ENCODE results near the gene SSH3. TPM values are rescaled to one million over a fixed set of nuclear protein-coding genes. Genes with fewer than 3 reads are reported as not detected.
"Not testable (repeated sequence)": the region's sequence is repeated elsewhere in the genome, so short reads cannot be mapped to it uniquely, and the experiment has no call there.

SSH3 gene
- 10 to 100 TPM; 38.6 to 55.6 TPM for polyA plus RNA-seq

- Histone ChIP-seq H3K4me1 (ENCODE audit: control insufficient read depth in 2 of 2, insufficient read depth in 2 of 2, low read length in 1 of 2) (peaks cover 9 to 26% of the 10 kb centered on the region in 2 donors), H3K36me3 (ENCODE audit: control insufficient read depth in 2 of 2, insufficient read depth in 2 of 2, low read length in 1 of 2) (peaks cover 21 to 48% of the 10 kb centered on the region in 2 donors)
These were observed at the start of gene SSH3 for GRCh38 chr11:67303132-67303834. Gene SSH3, plus strand, starts transcription at chr11:67303530. Its CDS starts 96 bp downstream, at chr11:67303626.

DNA sequence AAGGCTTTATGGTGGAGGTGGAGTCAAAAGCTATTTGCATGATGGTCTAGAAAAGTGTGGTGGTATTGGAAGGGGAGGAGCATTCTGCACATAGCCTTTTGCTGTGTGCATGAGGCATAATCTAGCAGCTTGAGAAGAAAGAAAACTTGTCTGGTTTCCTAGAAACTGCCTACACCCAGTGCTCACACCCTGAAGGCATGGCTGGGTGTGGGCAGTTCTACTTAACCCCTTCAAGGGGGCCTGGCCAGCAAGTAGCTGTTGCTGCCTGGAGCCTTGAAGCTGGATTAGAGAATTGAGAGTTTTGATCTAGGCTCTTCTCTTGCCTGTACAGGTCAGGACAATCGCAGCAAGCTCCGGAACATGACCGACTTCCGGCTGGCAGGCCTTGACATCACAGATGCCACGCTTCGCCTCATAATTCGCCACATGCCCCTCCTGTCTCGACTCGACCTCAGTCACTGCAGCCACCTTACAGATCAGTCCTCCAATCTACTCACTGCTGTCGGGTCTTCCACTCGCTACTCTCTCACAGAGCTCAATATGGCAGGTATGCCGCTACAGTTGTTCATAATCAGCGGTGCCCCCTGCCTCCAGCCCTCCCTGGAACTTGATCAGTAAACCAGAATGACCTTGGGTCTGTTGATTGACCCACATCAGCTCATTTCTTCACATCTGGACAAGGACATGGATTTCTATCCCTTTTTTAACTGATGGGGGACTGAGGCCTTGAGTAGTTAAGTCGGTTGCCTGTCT, 49.3 kb upstream of the SSH3 start:
- Histone ChIP-seq H3K9me3 (ENCODE audit: control insufficient read depth in 2 of 2, insufficient read depth in 1 of 2, low read depth in 1 of 2, low read length in 1 of 2) (no peaks in the 10 kb centered on the region), H3K36me3 (ENCODE audit: control insufficient read depth in 2 of 2, insufficient read depth in 2 of 2, low read length in 1 of 2) (peaks cover 41 to 44% of the 10 kb centered on the region in 2 donors), H3K27ac (ENCODE audit: low read depth in 2 of 2, low read length in 1 of 2) (peak overlapping the region; percentile 93 to 96), H3K27me3 (ENCODE audit: control insufficient read depth in 1 of 2, insufficient read depth in 2 of 2, low read length in 2 of 2) (no peaks in the 10 kb centered on the region), H3K4me3 (ENCODE audit: low read depth in 1 of 2, low read length in 2 of 2) (no peak overlapping the region), H3K4me1 (ENCODE audit: control insufficient read depth in 2 of 2, insufficient read depth in 2 of 2, low read length in 1 of 2) (peaks cover 2 to 21% of the 10 kb centered on the region in 2 donors)
- WGBS, 2 donors: 60 to 72% methylated on average over 14 of the region's 14 CpGs

More at GRCh38 chr11:67303132-67303834, at the start of gene SSH3:
- no peaks in the 10 kb centered on the region for H3K27me3 ChIP-seq (ENCODE audit: control insufficient read depth in 1 of 2, insufficient read depth in 2 of 2, low read length in 2 of 2)
- peak within 1 kb of the TSS; percentile 67 to 97 for H3K4me3 ChIP-seq (ENCODE audit: low read depth in 1 of 2, low read length in 2 of 2)
- peak within 1 kb of the TSS; percentile 81 to 89 for H3K27ac ChIP-seq (ENCODE audit: low read depth in 2 of 2, low read length in 1 of 2)
- 1% methylated on average over 58 to 65 of the region's 65 CpGs for WGBS, 2 donors
- H3K9me3 ChIP-seq (ENCODE audit: control insufficient read depth in 2 of 2, insufficient read depth in 1 of 2, low read depth in 1 of 2, low read length in 1 of 2): no peaks in the 10 kb centered on the region

DNA sequence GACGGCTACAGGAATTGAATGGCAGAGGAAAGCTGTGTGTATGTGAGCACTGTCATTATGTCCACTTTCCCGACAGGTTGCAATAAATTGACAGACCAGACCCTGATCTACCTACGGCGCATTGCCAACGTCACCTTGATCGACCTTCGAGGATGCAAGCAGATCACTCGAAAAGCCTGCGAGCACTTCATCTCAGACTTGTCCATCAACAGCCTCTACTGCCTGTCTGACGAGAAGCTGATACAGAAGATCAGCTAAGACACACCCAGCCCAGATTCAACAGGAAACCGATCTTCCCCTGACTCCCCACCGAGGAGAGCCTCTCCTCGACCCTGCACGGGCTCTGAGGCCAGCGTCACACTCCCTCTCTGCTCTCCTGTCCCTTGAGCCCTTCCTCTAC, 48.5 kb upstream of the SSH3 start:
- no peaks in the 10 kb centered on the region for H3K9me3 ChIP-seq (ENCODE audit: control insufficient read depth in 2 of 2, insufficient read depth in 1 of 2, low read depth in 1 of 2, low read length in 1 of 2)
- WGBS, 2 donors: 68 to 79% methylated on average over 15 of the region's 15 CpGs
- no peak overlapping the region for H3K4me3 ChIP-seq (ENCODE audit: low read depth in 1 of 2, low read length in 2 of 2)
- H3K4me1 ChIP-seq (ENCODE audit: control insufficient read depth in 2 of 2, insufficient read depth in 2 of 2, low read length in 1 of 2): peaks cover 2 to 21% of the 10 kb centered on the region in 2 donors
- peaks cover 39 to 42% of the 10 kb centered on the region in 2 donors for H3K36me3 ChIP-seq (ENCODE audit: control insufficient read depth in 2 of 2, insufficient read depth in 2 of 2, low read length in 1 of 2)
- peak overlapping the region; percentile 78 to 96 for H3K27ac ChIP-seq (ENCODE audit: low read depth in 2 of 2, low read length in 1 of 2)
- no peaks in the 10 kb centered on the region for H3K27me3 ChIP-seq (ENCODE audit: control insufficient read depth in 1 of 2, insufficient read depth in 2 of 2, low read length in 2 of 2)

DNA sequence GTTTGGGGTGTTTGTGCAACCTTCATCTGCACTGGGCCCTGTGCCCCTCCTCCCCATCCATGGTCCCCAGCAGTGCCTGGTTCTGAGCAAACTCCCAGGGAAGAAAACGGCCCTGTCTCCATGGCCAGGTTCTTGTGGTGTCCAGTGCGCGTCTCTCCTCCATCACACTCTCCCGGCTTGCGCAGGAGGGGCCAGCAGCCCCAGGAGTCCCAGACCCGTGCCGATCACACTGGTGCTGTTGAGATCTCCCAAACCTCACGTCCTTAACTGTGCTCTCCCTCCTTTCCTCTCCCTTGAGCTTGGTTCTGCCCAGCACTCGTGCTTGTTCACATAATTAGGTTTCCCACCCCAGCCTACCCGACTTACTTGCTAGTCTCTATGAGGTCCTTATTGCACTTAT, 48.0 kb upstream of the SSH3 start:
- WGBS, 2 donors: 79 to 87% methylated on average over 10 of the region's 10 CpGs

DNA sequence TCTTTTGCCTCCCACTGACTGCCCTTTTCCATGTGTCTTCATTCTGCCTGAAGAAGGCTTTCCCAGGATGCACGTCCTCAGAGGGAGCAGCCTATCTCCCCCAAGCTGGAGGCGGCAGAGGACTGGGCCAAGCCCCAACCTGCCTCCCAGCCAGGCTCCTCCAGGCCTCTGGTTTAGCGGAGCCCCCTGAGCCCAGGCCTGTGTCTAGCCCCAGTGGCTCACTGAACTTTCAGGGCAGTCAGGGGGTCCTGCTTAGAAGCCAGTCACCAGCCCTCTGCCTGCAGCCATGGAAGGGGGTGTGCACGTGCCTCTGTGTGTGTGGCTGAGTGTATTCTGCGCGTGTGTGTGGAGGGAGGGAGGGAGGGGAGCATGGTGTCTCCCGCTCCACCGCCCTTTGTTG, 47.5 kb upstream of the SSH3 start:
- H3K9me3 ChIP-seq (ENCODE audit: control insufficient read depth in 2 of 2, insufficient read depth in 1 of 2, low read depth in 1 of 2, low read length in 1 of 2): no peaks in the 10 kb centered on the region
- 72 to 80% methylated on average over 8 of the region's 8 CpGs for WGBS, 2 donors
- peaks cover 2 to 21% of the 10 kb centered on the region in 2 donors for H3K4me1 ChIP-seq (ENCODE audit: control insufficient read depth in 2 of 2, insufficient read depth in 2 of 2, low read length in 1 of 2)
- peaks cover 28 to 31% of the 10 kb centered on the region in 2 donors for H3K36me3 ChIP-seq (ENCODE audit: control insufficient read depth in 2 of 2, insufficient read depth in 2 of 2, low read length in 1 of 2)
- H3K27ac ChIP-seq (ENCODE audit: low read depth in 2 of 2, low read length in 1 of 2): peak overlapping the region in 1 of 2 donors; percentile 5
- H3K4me3 ChIP-seq (ENCODE audit: low read depth in 1 of 2, low read length in 2 of 2): no peak overlapping the region
- H3K27me3 ChIP-seq (ENCODE audit: control insufficient read depth in 1 of 2, insufficient read depth in 2 of 2, low read length in 2 of 2): no peaks in the 10 kb centered on the region

More for the DNA sequence above, 48.0 kb upstream of the SSH3 start:
- H3K9me3 ChIP-seq (ENCODE audit: control insufficient read depth in 2 of 2, insufficient read depth in 1 of 2, low read depth in 1 of 2, low read length in 1 of 2): no peaks in the 10 kb centered on the region
- H3K36me3 ChIP-seq (ENCODE audit: control insufficient read depth in 2 of 2, insufficient read depth in 2 of 2, low read length in 1 of 2): peaks cover 33 to 36% of the 10 kb centered on the region in 2 donors
- peaks cover 2 to 21% of the 10 kb centered on the region in 2 donors for H3K4me1 ChIP-seq (ENCODE audit: control insufficient read depth in 2 of 2, insufficient read depth in 2 of 2, low read length in 1 of 2)
- no peak overlapping the region for H3K4me3 ChIP-seq (ENCODE audit: low read depth in 1 of 2, low read length in 2 of 2)
- no peaks in the 10 kb centered on the region for H3K27me3 ChIP-seq (ENCODE audit: control insufficient read depth in 1 of 2, insufficient read depth in 2 of 2, low read length in 2 of 2)
- H3K27ac ChIP-seq (ENCODE audit: low read depth in 2 of 2, low read length in 1 of 2): peak overlapping the region in 1 of 2 donors; percentile 96

DNA sequence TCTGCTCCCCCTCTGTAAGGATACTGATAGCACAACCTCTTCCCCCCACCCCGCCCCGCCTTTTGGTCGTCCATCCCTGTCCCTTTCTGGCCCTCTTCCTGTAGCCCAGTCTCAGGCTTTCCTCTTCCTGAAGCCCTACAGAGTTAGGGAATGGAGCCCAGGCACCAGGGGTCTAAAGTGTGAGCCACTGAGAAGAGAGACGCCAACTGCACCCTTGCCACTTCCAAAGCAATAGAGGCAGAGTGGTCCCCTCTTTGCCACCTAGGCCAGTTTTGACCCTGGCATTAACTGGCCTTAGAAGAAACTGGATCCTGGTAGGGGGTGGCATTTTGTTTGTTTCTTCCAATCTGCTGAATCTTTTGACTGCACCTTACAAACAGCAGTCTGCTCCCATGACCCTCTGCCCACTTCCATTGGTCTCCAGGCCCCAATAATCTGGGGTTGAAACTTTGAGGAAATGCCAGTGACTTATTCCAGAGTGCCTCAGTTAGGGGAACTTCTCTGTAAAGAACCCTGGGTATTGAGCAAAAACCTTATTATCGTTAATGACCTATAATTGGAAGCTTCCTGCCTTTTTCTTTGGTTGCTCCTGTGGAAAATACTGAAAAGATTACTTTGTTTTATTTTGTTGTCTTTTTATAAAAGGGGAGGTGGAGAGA, 46.7 kb upstream of the SSH3 start:
- no peaks in the 10 kb centered on the region for H3K27me3 ChIP-seq (ENCODE audit: control insufficient read depth in 1 of 2, insufficient read depth in 2 of 2, low read length in 2 of 2)
- no peaks in the 10 kb centered on the region for H3K9me3 ChIP-seq (ENCODE audit: control insufficient read depth in 2 of 2, insufficient read depth in 1 of 2, low read depth in 1 of 2, low read length in 1 of 2)
- peaks cover 23 to 31% of the 10 kb centered on the region in 2 donors for H3K36me3 ChIP-seq (ENCODE audit: control insufficient read depth in 2 of 2, insufficient read depth in 2 of 2, low read length in 1 of 2)
- peaks cover 6 to 22% of the 10 kb centered on the region in 2 donors for H3K4me1 ChIP-seq (ENCODE audit: control insufficient read depth in 2 of 2, insufficient read depth in 2 of 2, low read length in 1 of 2)
- H3K4me3 ChIP-seq (ENCODE audit: low read depth in 1 of 2, low read length in 2 of 2): no peak overlapping the region
- WGBS, 2 donors: 74 to 78% methylated on average over 5 of the region's 5 CpGs
- no peak overlapping the region for H3K27ac ChIP-seq (ENCODE audit: low read depth in 2 of 2, low read length in 1 of 2)

- Histone ChIP-seq H3K4me3 (ENCODE audit: low read depth in 1 of 2, low read length in 2 of 2) (no peak overlapping the region), H3K9me3 (ENCODE audit: control insufficient read depth in 2 of 2, insufficient read depth in 1 of 2, low read depth in 1 of 2, low read length in 1 of 2) (no peaks in the 10 kb centered on the region), H3K27ac (ENCODE audit: low read depth in 2 of 2, low read length in 1 of 2) (no peak overlapping the region), H3K36me3 (ENCODE audit: control insufficient read depth in 2 of 2, insufficient read depth in 2 of 2, low read length in 1 of 2) (peaks cover 6 to 11% of the 10 kb centered on the region in 2 donors), H3K27me3 (ENCODE audit: control insufficient read depth in 1 of 2, insufficient read depth in 2 of 2, low read length in 2 of 2) (no peaks in the 10 kb centered on the region), H3K4me1 (ENCODE audit: control insufficient read depth in 2 of 2, insufficient read depth in 2 of 2, low read length in 1 of 2) (peaks cover 8 to 26% of the 10 kb centered on the region in 2 donors)
- WGBS, 2 donors: 91 to 94% methylated on average over 6 of the region's 6 CpGs
These were observed 42.9 kb upstream of the SSH3 start for GRCh38 chr11:67260406-67260805.

GRCh38 chr11:67260885-67261639, 42.3 kb upstream of the SSH3 start:
- H3K36me3 ChIP-seq (ENCODE audit: control insufficient read depth in 2 of 2, insufficient read depth in 2 of 2, low read length in 1 of 2); H3K9me3 ChIP-seq (ENCODE audit: control insufficient read depth in 2 of 2, insufficient read depth in 1 of 2, low read depth in 1 of 2, low read length in 1 of 2); H3K4me3 ChIP-seq (ENCODE audit: low read depth in 1 of 2, low read length in 2 of 2); H3K27me3 ChIP-seq (ENCODE audit: control insufficient read depth in 1 of 2, insufficient read depth in 2 of 2, low read length in 2 of 2): not testable (repeated sequence)
- 26 to 28% methylated on average over 48 to 50 of the region's 50 CpGs for WGBS, 2 donors
- Histone ChIP-seq H3K27ac (ENCODE audit: low read depth in 2 of 2, low read length in 1 of 2) (peak overlapping the region; percentile 33 to 70), H3K4me1 (ENCODE audit: control insufficient read depth in 2 of 2, insufficient read depth in 2 of 2, low read length in 1 of 2) (peaks cover 8 to 32% of the 10 kb centered on the region in 2 donors)

DNA sequence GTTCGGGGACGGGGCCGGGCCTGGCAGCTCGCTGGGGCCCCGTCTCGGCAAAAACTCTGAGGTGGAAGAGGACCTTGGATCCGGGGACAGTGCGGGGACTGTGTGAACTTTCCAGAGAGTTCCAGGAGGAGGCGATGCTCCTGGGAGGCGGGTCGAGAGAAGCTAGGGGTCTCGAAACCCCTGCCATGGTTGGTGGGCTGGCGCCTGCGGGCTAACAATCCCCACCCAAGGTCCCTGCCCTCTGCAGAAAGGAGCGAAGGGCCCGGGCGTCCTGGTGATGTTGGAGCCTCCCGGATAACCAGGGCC, 41.7 kb upstream of the SSH3 start:
- H3K36me3 ChIP-seq (ENCODE audit: control insufficient read depth in 2 of 2, insufficient read depth in 2 of 2, low read length in 1 of 2): peaks cover 2 to 3% of the 10 kb centered on the region in 2 donors
- H3K4me3 ChIP-seq (ENCODE audit: low read depth in 1 of 2, low read length in 2 of 2): no peak overlapping the region
- WGBS, 2 donors: 11 to 16% methylated on average over 18 of the region's 18 CpGs
- H3K27me3 ChIP-seq (ENCODE audit: control insufficient read depth in 1 of 2, insufficient read depth in 2 of 2, low read length in 2 of 2): no peaks in the 10 kb centered on the region
- H3K27ac ChIP-seq (ENCODE audit: low read depth in 2 of 2, low read length in 1 of 2): peak overlapping the region; percentile 33 to 98
- no peaks in the 10 kb centered on the region for H3K9me3 ChIP-seq (ENCODE audit: control insufficient read depth in 2 of 2, insufficient read depth in 1 of 2, low read depth in 1 of 2, low read length in 1 of 2)
- H3K4me1 ChIP-seq (ENCODE audit: control insufficient read depth in 2 of 2, insufficient read depth in 2 of 2, low read length in 1 of 2): peaks cover 8 to 32% of the 10 kb centered on the region in 2 donors
